Mucosa of descending colon (tissue), 3 donors: ENCODE results near the gene PKD2L1. TPM values are rescaled to one million over a fixed set of nuclear protein-coding genes. Genes with fewer than 3 reads are reported as not detected.

ENCODE experiments used
- ATAC-seq: fragments of 200-7000 bp; cut with Tn5 transposase; one replicate; pipeline ENCODE4 v1.9.1; 2020; ENCODE audit warnings: mild to moderate bottlenecking, moderate library complexity
- DNase-seq, 3 donors: peaks; one replicate each; pipeline ENCODE4 v3.0.0-alpha.2; 2020
- H3K36me3 ChIP-seq: fragments of 200-600 bp; one replicate; pipeline ENCODE4 v1.8.0; 2021; ENCODE audit warnings: low read depth, mild to moderate bottlenecking
- H3K4me1 ChIP-seq: fragments of 200-600 bp; one replicate; pipeline ENCODE4 v1.8.0; 2021; ENCODE audit warnings: low read depth, mild to moderate bottlenecking
- H3K4me3 ChIP-seq: fragments of 200-600 bp; one replicate; pipeline ENCODE4 v1.8.0; 2021; ENCODE audit warnings: mild to moderate bottlenecking
- H3K9me3 ChIP-seq: fragments of 200-600 bp; one replicate; pipeline ENCODE4 v1.8.0; 2021; ENCODE audit warnings: mild to moderate bottlenecking
- CTCF ChIP-seq: fragments of 200-600 bp; IDR thresholded peaks from one replicate; pipeline ENCODE4 v1.8.0; 2022; ENCODE audit warnings: antibody characterized with exemption, mild to moderate bottlenecking
- intact Hi-C, 2 donors: fragments of 100-400 bp; cut with DNase I in 1 of 2; cut with micrococcal nuclease in 1 of 2; formaldehyde crosslinking; loops; one replicate each; pipeline versions ENCODE4 v1.11.0 to v1.11.1; 2022; cut with DNase I, micrococcal nuclease
- total RNA-seq, 3 donors: library from RNA; stranded (reverse); fragmentation: NEBNext Ultra II Directional in 2 of 3; extraction: Animal tissue kit (Norgen Biotek cat#: 25700) in 2 of 3; gene quantifications; one replicate each; pipeline versions ENCODE4 v1.2.1 to v1.2.4, GENCODE V29; 2021 to 2023
- donor health status: DM: no; HTN: no; CAD: no; lungs with moderate emphysema.
- donor health status: DM: no; HTN: no; CAD: no.
- donor health status: DM: no; HTN: yes; CAD: no.

Gene PKD2L1
- total RNA-seq, 3 donors from 2014 or later = 0.22 to 0.60 TPM; not detected in 1

- peaks cover 16% of the 10 kb centered on the region for H3K4me1 ChIP-seq
- no peaks in the 10 kb centered on the region for H3K36me3 ChIP-seq
- intact Hi-C loops = no loop called here
- no peak for TF ChIP-seq CTCF
- DNase-seq (no peak), ATAC-seq (no peak)
- no peak overlapping the region for H3K4me3 ChIP-seq
- no peaks in the 10 kb centered on the region for H3K9me3 ChIP-seq
Measured at GRCh38 chr10:100349672-100350071, 19.6 kb upstream of the PKD2L1 start.

- DNase-seq (no peak), ATAC-seq (no peak)
- no peak for TF ChIP-seq CTCF
- H3K4me1 ChIP-seq = peaks cover 16% of the 10 kb centered on the region
- intact Hi-C loops = no loop called here
- H3K36me3 ChIP-seq = no peaks in the 10 kb centered on the region
- H3K9me3 ChIP-seq = no peaks in the 10 kb centered on the region
- no peak overlapping the region for H3K4me3 ChIP-seq
Measured at GRCh38 chr10:100349087-100349486, 19.1 kb upstream of the PKD2L1 start.

GRCh38 chr10:100348389-100348927 is 18.4 kb upstream of the PKD2L1 start:
- no peak for ATAC-seq
- H3K36me3 ChIP-seq = no peaks in the 10 kb centered on the region
- peaks cover 16% of the 10 kb centered on the region for H3K4me1 ChIP-seq
- H3K4me3 ChIP-seq = no peak overlapping the region
- TF ChIP-seq CTCF = no peak
- DNase-seq = no peak
- intact Hi-C loops = no loop called here
- no peaks in the 10 kb centered on the region for H3K9me3 ChIP-seq

- no peak for TF ChIP-seq CTCF
- intact Hi-C loops = no loop called here
- H3K4me1 ChIP-seq = peaks cover 16% of the 10 kb centered on the region
- H3K36me3 ChIP-seq = no peaks in the 10 kb centered on the region
- no peak for DNase-seq
- H3K4me3 ChIP-seq = peak overlapping the region; percentile 18
- peak; percentile 34 for ATAC-seq
- no peaks in the 10 kb centered on the region for H3K9me3 ChIP-seq
Measured at GRCh38 chr10:100347568-100348195, 17.7 kb upstream of the PKD2L1 start.

- ATAC-seq (peak; percentile 90), DNase-seq (peak; percentile 78 to 90 (median 85))
- H3K36me3 ChIP-seq = no peaks in the 10 kb centered on the region
- peaks cover 16% of the 10 kb centered on the region for H3K4me1 ChIP-seq
- no peak for TF ChIP-seq CTCF
- no peaks in the 10 kb centered on the region for H3K9me3 ChIP-seq
- intact Hi-C loops = no loop called here
- peak within 1 kb of the TSS; percentile 18 for H3K4me3 ChIP-seq
Measured at GRCh38 chr10:100346765-100347567, 16.9 kb upstream of the PKD2L1 start, which contains the start of gene SCD. Gene SCD (plus strand): TSS chr10:100347233. CDS start chr10:100347505, 272 bp downstream.
